Endodermal cell (in vitro differentiated cells): ENCODE measurements around the gene APCDD1. TPM values are rescaled to one million over a fixed set of nuclear protein-coding genes. Genes with fewer than 3 reads are reported as not detected.
A peak's percentile ranks its signal among the peaks of the same experiment; 100 is the strongest.

Source experiments
- DNase-seq: peaks from one replicate; pipeline ENCODE4 v3.0.0-alpha.2; 2017
- H3K27ac ChIP-seq: 2 replicates; pipeline ENCODE4 v1.5.1; 2013; ENCODE audit warnings: mild to moderate bottlenecking, low read depth, low read length, moderate library complexity
- H3K27me3 ChIP-seq: 2 replicates; pipeline ENCODE4 v1.6.1; 2013; ENCODE audit warnings: mild to moderate bottlenecking, low read length, moderate library complexity; ENCODE audit not compliant: insufficient read depth, control insufficient read depth, poor library complexity, severe bottlenecking
- H3K36me3 ChIP-seq: 2 replicates; pipeline ENCODE4 v1.7.0; 2013; ENCODE audit warnings: mild to moderate bottlenecking, low read length, moderate library complexity; ENCODE audit not compliant: control insufficient read depth, insufficient read depth
- H3K4me1 ChIP-seq: one replicate; pipeline ENCODE4 v1.7.0; 2013; ENCODE audit warnings: low read length; ENCODE audit not compliant: control insufficient read depth, insufficient read depth
- H3K4me3 ChIP-seq: 2 replicates; pipeline ENCODE4 v1.5.1; 2013; ENCODE audit warnings: mild to moderate bottlenecking, low read length, moderate library complexity
- H3K9ac ChIP-seq: 2 replicates; pipeline ENCODE4 v1.6.1; 2013; ENCODE audit warnings: mild to moderate bottlenecking, low read length, moderate library complexity; ENCODE audit not compliant: poor library complexity, severe bottlenecking; ENCODE audit errors: extremely low read depth
- H3K9me3 ChIP-seq: 2 replicates; pipeline ENCODE4 v1.6.1; 2013; ENCODE audit warnings: mild to moderate bottlenecking, low read length, moderate library complexity; ENCODE audit not compliant: control insufficient read depth
- H3K27ac Mint-ChIP-seq: 2 replicates; pipeline ENCODE4 v1.8.0; 2020; ENCODE audit warnings: mixed read lengths
- H3K27me3 Mint-ChIP-seq: 2 replicates; pipeline ENCODE4 v1.8.0; 2021; ENCODE audit warnings: mild to moderate bottlenecking, mixed read lengths; ENCODE audit not compliant: insufficient read depth
- H3K36me3 Mint-ChIP-seq: 2 replicates; pipeline ENCODE4 v1.8.0; 2020; ENCODE audit warnings: low read depth, mixed read lengths
- H3K4me1 Mint-ChIP-seq: 2 replicates; pipeline ENCODE4 v1.8.0; 2020; ENCODE audit warnings: mixed read lengths
- H3K4me3 Mint-ChIP-seq: 2 replicates; pipeline ENCODE4 v1.8.0; 2020; ENCODE audit warnings: mild to moderate bottlenecking, moderate library complexity, mixed read lengths
- H3K9me3 Mint-ChIP-seq: 2 replicates; pipeline ENCODE4 v1.8.0; 2020; ENCODE audit warnings: mild to moderate bottlenecking, mixed read lengths
- WGBS, 2 experiments: methylation state at CpG; one replicate each; pipeline versions ENCODE4 v1.1.5 to v1.1.7; 2013; ENCODE audit warnings: missing lambda C conversion rate in 2 of 2, mixed read lengths in 1 of 2; ENCODE audit not compliant: insufficient coverage in 1 of 2, insufficient read length in 1 of 2; 5-methylcytosine and 5-hydroxymethylcytosine counted together
- total RNA-seq, 2 donors: library from RNA; stranded (reverse); fragmentation: NEBNext Ultra II Directional in 1 of 2; extraction: Animal tissue kit (Norgen Biotek cat#: 25700) in 1 of 2; gene quantifications; 2 replicates in 1 of 2; 3 replicates in 1 of 2; pipeline ENCODE4 v1.2.1, GENCODE V29; 2021
- TF ChIP-seq, protein P1 (sequence below): fragments of 200-600 bp; sonication (generic); conservative IDR thresholded peaks from 2 replicates; pipeline ENCODE4 v1.5.0; 2021; ENCODE audit warnings: antibody characterized with exemption, mild to moderate bottlenecking

APCDD1 gene
- total RNA-seq, 2 donors from 2014 or later = 6.5 to 9.0 TPM

GRCh38 chr18:10408131-10408530 lies 46.3 kb upstream of the APCDD1 start:
- H3K9me3 ChIP-seq = no peaks in the 10 kb centered on the region
- H3K4me1 Mint-ChIP-seq = peaks cover 57% of the 10 kb centered on the region
- H3K36me3 Mint-ChIP-seq = no peaks in the 10 kb centered on the region
- no peak overlapping the region for H3K4me3 ChIP-seq
- H3K4me1 ChIP-seq = peaks cover 19% of the 10 kb centered on the region
- no peaks in the 10 kb centered on the region for H3K9me3 Mint-ChIP-seq
- DNase-seq = no peak
- WGBS, 2 experiments = 89 to 98% methylated on average over 7 of the region's 7 CpGs
- no peak overlapping the region for H3K9ac ChIP-seq
- no peak overlapping the region for H3K4me3 Mint-ChIP-seq
- H3K27me3 ChIP-seq = no peaks in the 10 kb centered on the region
- H3K36me3 ChIP-seq = no peaks in the 10 kb centered on the region
- TF ChIP-seq, protein P1, sequence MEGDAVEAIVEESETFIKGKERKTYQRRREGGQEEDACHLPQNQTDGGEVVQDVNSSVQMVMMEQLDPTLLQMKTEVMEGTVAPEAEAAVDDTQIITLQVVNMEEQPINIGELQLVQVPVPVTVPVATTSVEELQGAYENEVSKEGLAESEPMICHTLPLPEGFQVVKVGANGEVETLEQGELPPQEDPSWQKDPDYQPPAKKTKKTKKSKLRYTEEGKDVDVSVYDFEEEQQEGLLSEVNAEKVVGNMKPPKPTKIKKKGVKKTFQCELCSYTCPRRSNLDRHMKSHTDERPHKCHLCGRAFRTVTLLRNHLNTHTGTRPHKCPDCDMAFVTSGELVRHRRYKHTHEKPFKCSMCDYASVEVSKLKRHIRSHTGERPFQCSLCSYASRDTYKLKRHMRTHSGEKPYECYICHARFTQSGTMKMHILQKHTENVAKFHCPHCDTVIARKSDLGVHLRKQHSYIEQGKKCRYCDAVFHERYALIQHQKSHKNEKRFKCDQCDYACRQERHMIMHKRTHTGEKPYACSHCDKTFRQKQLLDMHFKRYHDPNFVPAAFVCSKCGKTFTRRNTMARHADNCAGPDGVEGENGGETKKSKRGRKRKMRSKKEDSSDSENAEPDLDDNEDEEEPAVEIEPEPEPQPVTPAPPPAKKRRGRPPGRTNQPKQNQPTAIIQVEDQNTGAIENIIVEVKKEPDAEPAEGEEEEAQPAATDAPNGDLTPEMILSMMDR = no peak
- H3K27me3 Mint-ChIP-seq = no peaks in the 10 kb centered on the region
- H3K27ac ChIP-seq = no peak overlapping the region
- no peak overlapping the region for H3K27ac Mint-ChIP-seq

GRCh38 chr18:10409041-10409440 lies 45.4 kb upstream of the APCDD1 start:
- peaks cover 51% of the 10 kb centered on the region for H3K4me1 Mint-ChIP-seq

DNA sequence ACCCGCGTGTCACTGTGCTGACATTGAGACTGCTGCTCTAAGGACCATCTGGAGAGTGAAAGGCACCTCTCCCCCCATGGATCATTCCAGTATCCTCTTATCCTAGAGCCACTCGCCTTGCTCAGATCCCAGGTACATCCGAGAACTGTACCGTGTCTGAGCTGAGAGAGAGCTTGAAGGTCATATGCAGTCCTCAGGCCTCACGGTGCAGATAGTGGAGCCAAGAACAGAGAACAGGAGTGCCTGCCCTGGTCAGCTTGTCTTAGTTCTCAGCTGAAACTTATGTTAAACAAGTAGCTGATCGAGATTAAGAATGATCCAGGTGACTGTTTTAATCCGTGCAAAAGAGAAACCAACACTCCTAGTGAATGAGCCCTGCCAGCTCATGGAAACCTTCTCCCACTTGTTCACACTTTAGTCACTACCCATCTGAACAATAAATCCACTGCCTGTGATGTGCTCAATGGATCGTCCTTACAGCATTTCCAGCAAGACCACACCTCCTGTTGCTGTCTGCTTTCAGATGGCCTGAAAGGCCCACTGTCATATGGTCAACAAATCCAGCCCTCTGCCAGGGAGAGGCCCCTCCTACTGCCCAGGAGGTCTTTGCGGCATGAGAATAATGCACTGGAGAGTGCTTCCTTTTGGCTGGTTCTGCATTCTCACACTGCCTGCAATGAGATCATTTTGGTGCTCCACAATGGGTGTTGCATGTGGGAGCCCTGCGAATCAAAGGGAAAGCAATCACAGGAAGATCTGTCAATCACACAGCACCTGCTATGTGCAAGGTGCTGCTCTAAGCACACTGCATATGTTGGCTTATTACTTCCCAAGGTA lies 43.7 kb upstream of the APCDD1 start:
- Mint-ChIP-seq H3K4me1 (peaks cover 36% of the 10 kb centered on the region), H3K27ac (no peak overlapping the region), H3K4me3 (no peak overlapping the region), H3K36me3 (no peaks in the 10 kb centered on the region), H3K27me3 (peaks cover 14% of the 10 kb centered on the region), H3K9me3 (no peaks in the 10 kb centered on the region)
- peaks cover 17% of the 10 kb centered on the region for H3K4me1 ChIP-seq
- no peak overlapping the region for H3K4me3 ChIP-seq
- no peaks in the 10 kb centered on the region for H3K27me3 ChIP-seq
- H3K9ac ChIP-seq = no peak overlapping the region
- no peaks in the 10 kb centered on the region for H3K36me3 ChIP-seq
- WGBS, 2 experiments = 76% methylated on average over 9 to 11 of the region's 11 CpGs
- no peak overlapping the region for H3K27ac ChIP-seq
- DNase-seq = peak; percentile 59
- TF ChIP-seq, protein P1 = no peak
- no peaks in the 10 kb centered on the region for H3K9me3 ChIP-seq

More at GRCh38 chr18:10409041-10409440, 45.4 kb upstream of the APCDD1 start:
- TF ChIP-seq, protein P1 = no peak
- Mint-ChIP-seq H3K4me3 (no peak overlapping the region), H3K27me3 (peaks cover 2% of the 10 kb centered on the region), H3K9me3 (no peaks in the 10 kb centered on the region), H3K27ac (no peak overlapping the region), H3K36me3 (no peaks in the 10 kb centered on the region)
- no peak overlapping the region for H3K27ac ChIP-seq
- peaks cover 19% of the 10 kb centered on the region for H3K4me1 ChIP-seq
- no peaks in the 10 kb centered on the region for H3K9me3 ChIP-seq
- H3K4me3 ChIP-seq = no peak overlapping the region
- H3K9ac ChIP-seq = no peak overlapping the region
- H3K27me3 ChIP-seq = no peaks in the 10 kb centered on the region
- no peak for DNase-seq
- no peaks in the 10 kb centered on the region for H3K36me3 ChIP-seq
